Type B pancreatic cell (in vitro differentiated cells): ENCODE data around the gene FMOD. TPM values are rescaled to one million over a fixed set of nuclear protein-coding genes. Genes with fewer than 3 reads are reported as not detected.

ENCODE experiments used
- DNase-seq: peaks from one replicate; pipeline ENCODE4 v3.0.0; 2021; ENCODE audit warnings: mixed read lengths; ENCODE audit not compliant: unreplicated experiment; ENCODE audit errors: extremely low spot score
- H3K27ac Mint-ChIP-seq: 2 replicates; pipeline ENCODE4 v1.8.0; 2021; ENCODE audit warnings: mild to moderate bottlenecking, mixed read lengths
- H3K27me3 Mint-ChIP-seq: 2 replicates; pipeline ENCODE4 v1.8.0; 2021; ENCODE audit warnings: mixed read lengths
- H3K36me3 Mint-ChIP-seq: 2 replicates; pipeline ENCODE4 v1.8.0; 2021; ENCODE audit warnings: mixed read lengths
- H3K4me1 Mint-ChIP-seq: one replicate; pipeline ENCODE4 v1.8.0; 2021; ENCODE audit warnings: mixed read lengths; ENCODE audit not compliant: unreplicated experiment
- H3K4me3 Mint-ChIP-seq: 2 replicates; pipeline ENCODE4 v1.8.0; 2021; ENCODE audit warnings: mild to moderate bottlenecking, mixed read lengths
- H3K9me3 Mint-ChIP-seq: 2 replicates; pipeline ENCODE4 v1.8.0; 2021; ENCODE audit warnings: mixed read lengths
- long read RNA-seq: library from polyadenylated mRNA; unstranded; transcript quantifications from one replicate; pipeline ENCODE4 v2.0.0, GENCODE V29; 2020
- total RNA-seq: library from RNA; stranded (reverse); gene quantifications from 2 replicates; pipeline ENCODE4 v1.2.1, GENCODE V29; 2021; ENCODE audit warnings: low replicate concordance
- TF ChIP-seq, protein P1 (sequence below): fragments of 200-600 bp; sonication (generic); conservative IDR thresholded peaks from 2 replicates; pipeline ENCODE4 v1.5.0; 2021; ENCODE audit warnings: antibody characterized with exemption, mild to moderate bottlenecking

Gene FMOD
- total RNA-seq = 3.9 and 8.3 TPM in 2 replicates
- long read RNA-seq, transcript FMOD-201 (3 exons, 3,310 nt) = major isoform, 8 of 11 reads
- long read RNA-seq, partial matches to known transcripts = 2 of 11 reads
- long read RNA-seq, other reads (novel, unspliced or antisense) = 1 of 11 reads

DNA sequence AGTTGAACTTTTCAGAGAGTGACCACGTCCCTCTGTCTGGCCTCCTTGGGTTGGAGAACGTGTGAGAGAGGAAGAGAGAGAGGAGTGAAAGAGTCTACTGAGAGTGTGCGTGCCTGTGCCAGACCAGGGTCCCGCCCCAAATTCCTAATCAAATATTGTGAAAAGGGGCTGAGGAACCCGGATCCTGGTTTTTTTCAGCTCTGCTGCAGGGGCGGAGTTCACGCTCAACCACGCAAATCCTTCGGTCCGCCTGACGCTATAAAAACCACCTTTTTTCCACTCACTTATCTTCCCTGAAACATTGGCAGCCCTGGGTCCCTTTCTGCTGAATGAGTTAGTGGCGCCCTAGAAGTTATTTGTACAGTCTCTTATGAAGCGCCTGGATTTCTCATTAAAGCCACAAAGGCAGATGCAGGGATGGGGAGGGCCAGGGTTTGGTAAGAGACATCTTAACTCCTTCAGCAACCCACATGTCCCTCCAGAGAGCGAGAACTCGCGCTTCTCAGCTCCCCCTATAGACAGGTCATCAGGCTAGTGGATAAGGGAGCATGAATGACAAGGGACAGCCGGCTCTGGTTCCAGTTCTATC lies at the start of gene FMOD:
Gene FMOD, minus strand, starts transcription at position 86 of the 589 bp plus-strand sequence. CDS start 2,852 bp downstream, outside the sequence.
- H3K9me3 Mint-ChIP-seq = no peaks in the 10 kb centered on the region
- H3K27me3 Mint-ChIP-seq = peaks cover 45% of the 10 kb centered on the region
- H3K4me1 Mint-ChIP-seq = peaks cover 22% of the 10 kb centered on the region
- H3K4me3 Mint-ChIP-seq = no peak within 1 kb of the TSS
- TF ChIP-seq, protein P1, sequence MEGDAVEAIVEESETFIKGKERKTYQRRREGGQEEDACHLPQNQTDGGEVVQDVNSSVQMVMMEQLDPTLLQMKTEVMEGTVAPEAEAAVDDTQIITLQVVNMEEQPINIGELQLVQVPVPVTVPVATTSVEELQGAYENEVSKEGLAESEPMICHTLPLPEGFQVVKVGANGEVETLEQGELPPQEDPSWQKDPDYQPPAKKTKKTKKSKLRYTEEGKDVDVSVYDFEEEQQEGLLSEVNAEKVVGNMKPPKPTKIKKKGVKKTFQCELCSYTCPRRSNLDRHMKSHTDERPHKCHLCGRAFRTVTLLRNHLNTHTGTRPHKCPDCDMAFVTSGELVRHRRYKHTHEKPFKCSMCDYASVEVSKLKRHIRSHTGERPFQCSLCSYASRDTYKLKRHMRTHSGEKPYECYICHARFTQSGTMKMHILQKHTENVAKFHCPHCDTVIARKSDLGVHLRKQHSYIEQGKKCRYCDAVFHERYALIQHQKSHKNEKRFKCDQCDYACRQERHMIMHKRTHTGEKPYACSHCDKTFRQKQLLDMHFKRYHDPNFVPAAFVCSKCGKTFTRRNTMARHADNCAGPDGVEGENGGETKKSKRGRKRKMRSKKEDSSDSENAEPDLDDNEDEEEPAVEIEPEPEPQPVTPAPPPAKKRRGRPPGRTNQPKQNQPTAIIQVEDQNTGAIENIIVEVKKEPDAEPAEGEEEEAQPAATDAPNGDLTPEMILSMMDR = no peak
- no peaks in the 10 kb centered on the region for H3K36me3 Mint-ChIP-seq
- DNase-seq = no peak
- no peak within 1 kb of the TSS for H3K27ac Mint-ChIP-seq

DNA sequence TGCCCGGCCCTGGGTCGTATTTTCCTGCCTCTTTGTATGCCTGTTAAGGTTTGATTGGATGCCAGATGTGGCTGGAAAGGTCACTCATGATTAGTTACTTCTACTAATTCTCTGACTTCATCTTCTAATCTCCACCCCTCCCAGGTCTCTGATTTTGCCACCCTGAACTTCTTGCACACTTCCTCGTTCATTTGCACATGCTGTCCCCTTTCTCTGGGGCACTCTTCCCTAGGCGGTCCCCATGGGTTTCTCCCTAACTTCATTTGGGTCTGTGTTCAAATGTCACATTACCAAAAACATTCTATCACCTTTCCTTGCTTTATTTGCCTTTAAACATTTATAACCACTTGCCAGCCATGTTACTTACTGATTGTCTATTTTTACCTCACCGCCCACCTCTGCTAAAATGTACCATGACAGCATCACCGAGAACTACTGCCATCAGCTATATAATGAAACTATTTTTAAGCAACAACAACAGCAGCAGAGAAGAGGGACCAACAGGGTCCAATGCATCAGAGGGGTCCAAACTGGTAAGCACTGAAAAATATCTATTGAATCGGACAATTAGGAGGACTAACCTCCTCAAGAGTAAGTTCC lies 45.8 kb upstream of the FMOD start:
- Mint-ChIP-seq H3K4me1 (peaks cover 10% of the 10 kb centered on the region), H3K4me3 (no peak overlapping the region), H3K27me3 (peaks cover 22% of the 10 kb centered on the region), H3K27ac (no peak overlapping the region), H3K9me3 (no peaks in the 10 kb centered on the region), H3K36me3 (no peaks in the 10 kb centered on the region)
- no peak for DNase-seq
- TF ChIP-seq, protein P1 = no peak

- H3K9me3 Mint-ChIP-seq = no peaks in the 10 kb centered on the region
- H3K27ac Mint-ChIP-seq = no peak overlapping the region
- peaks cover 22% of the 10 kb centered on the region for H3K27me3 Mint-ChIP-seq
- no peak for DNase-seq
- no peak overlapping the region for H3K4me3 Mint-ChIP-seq
- TF ChIP-seq, protein P1 = no peak
- no peaks in the 10 kb centered on the region for H3K36me3 Mint-ChIP-seq
- H3K4me1 Mint-ChIP-seq = peaks cover under 1% of the 10 kb centered on the region
These were observed 44.8 kb upstream of the FMOD start for GRCh38 chr1:203395751-203396150.

GRCh38 chr1:203390298-203390697 lies 39.4 kb upstream of the FMOD start:
- H3K4me3 Mint-ChIP-seq = no peak overlapping the region
- no peak for DNase-seq
- H3K27me3 Mint-ChIP-seq = peaks cover 18% of the 10 kb centered on the region
- no peak overlapping the region for H3K27ac Mint-ChIP-seq
- H3K9me3 Mint-ChIP-seq = no peaks in the 10 kb centered on the region
- no peaks in the 10 kb centered on the region for H3K4me1 Mint-ChIP-seq
- H3K36me3 Mint-ChIP-seq = no peaks in the 10 kb centered on the region
- TF ChIP-seq, protein P1 = no peak

GRCh38 chr1:203388683-203389082 lies 37.8 kb upstream of the FMOD start:
- no peaks in the 10 kb centered on the region for H3K4me1 Mint-ChIP-seq
- TF ChIP-seq, protein P1 = no peak
- no peak for DNase-seq
- H3K27me3 Mint-ChIP-seq = peaks cover 22% of the 10 kb centered on the region
- H3K36me3 Mint-ChIP-seq = no peaks in the 10 kb centered on the region
- no peak overlapping the region for H3K27ac Mint-ChIP-seq
- no peaks in the 10 kb centered on the region for H3K9me3 Mint-ChIP-seq
- H3K4me3 Mint-ChIP-seq = no peak overlapping the region
